ENCODE results near the gene PTRHD1.

The PTRHD1 gene

DNA sequence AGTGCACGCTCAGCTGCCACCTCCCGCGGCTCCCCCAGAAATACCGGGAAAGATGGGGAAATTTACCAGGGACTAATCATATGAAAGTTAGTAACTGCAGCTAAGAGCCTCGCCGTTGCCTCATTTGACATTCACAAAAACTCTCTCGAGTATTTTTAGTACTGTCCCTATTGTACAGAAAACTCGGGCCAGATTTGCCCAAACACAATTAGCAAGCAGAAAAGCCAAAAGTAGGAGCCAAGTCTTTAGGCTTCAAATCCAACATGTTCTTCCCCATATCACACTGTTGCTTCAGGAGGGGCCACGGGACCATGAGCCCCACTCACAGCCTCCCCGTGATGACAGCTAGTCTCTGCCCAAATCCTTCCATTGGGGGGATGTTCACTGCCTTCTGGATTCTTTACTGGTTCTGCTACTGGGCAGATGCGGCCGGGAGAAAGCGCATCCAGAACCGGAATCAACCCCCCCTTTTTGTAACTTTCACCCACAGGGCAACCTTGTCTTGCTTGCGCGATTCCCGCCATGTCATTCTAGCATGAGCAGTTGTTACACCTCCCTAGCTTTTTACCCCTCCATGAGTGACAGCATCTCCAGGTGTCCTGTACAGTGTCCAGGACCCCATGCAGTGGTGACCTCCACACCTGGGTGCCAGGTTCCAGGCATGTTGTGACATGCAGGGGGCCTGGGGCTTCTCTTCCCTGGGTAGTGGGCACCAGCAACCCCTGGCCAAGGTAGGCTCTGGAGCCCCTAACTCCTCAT, 35.2 kb upstream of the PTRHD1 start:
- DNase-seq, result no peak

DNA sequence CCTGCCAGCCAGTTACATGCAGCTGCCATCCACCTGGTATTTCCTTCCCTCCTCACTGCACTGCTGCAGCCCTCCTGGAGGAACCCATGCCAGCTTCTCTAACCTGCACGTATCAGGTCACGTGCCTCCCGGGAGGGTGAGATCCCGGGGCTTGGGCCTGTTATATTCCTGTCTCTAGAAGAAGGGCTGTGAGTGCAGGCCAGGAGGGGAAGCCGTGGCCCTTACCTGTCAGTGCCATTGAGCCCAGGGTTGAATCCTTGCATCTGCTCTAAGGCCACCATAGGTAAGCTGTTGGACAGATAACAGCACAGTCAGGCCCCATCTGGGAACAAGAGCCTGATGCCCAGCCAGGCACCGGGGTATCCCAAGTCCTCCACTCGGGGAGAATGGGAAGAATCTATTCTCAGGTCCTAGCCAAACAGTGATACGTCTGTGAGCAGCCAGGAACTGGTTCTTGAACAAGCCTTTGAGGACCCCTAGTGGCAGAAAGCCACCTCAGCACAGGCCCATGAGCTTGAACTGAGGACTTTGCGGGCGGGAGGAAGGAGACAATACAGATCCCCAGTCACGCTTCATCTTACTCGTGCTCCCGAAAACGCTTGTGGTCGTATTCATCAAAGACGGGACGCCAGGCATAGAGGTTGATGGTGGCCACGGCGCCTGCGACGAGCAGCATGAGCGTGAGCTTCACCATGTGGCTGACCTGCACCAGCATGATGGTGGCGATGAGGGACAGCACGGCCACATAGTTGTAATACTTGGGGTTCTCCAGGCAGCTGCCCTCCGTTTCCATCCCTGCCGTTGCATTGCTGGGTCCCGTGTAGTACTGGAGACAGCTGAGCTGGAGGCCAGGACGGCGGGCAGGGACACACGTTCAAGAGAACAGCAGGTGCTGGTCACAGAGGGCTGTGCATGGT, 34.4 kb upstream of the PTRHD1 start:
- DNase-seq, result peak; percentile 74

DNA sequence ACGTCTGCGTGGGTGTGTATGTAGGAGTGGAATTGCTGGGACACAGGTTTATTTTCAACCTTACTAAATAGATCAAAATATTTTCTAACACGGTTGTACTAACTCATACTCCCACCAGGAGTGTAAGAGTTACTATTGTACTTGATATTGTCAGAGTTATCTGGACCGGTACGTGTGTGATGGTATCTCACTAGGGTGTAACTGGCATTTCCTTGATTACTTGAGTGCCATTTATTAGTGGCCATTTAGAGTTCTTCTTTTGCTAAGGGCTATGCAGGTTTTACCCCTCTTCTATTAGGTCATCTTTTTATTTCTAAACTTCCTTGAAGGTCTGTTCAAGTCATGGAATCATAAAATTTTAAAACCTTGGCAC, 33.6 kb upstream of the PTRHD1 start:
- DNase-seq, result no peak

DNA sequence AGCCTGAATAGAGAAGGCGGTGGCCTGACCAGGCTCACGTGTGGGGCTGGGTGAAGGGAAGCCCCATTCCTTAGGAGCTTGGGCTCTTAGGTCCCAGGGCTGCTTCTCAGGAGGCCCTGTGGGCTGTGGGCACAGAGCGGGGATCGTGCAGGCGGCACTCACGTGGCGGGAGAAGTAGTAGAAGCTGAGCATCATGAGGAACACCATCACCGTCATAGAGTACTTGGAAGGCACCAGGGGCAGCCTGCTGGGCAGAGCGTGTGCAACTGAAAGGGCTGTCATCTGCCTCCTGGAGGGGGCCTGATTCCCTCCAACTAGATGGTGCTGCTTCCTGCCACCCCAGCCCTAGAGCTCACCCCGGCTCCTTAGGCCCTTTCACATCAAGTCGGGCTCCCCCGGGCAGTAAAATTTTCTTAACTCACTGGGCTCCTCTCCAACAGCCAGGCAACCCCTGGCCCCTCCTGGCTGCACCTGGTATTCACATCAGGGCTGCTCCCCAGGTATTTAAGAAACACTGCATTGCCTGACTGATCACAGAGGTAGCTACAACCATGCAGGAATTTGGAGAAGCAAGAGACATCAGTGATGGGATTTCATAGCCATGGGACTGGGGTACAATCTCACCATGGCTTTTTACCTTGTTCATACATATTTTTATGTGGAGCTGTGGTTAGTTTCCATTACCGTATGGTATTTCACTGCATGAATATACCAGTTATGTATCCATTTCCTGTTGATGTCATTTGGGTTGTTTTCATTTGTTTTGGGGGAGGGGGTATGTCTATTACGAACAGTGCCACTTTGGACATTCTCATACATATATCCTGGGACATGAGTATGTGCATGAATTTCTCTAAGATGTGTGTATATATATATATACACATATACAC, 32.9 kb upstream of the PTRHD1 start:
- no peak for DNase-seq

DNA sequence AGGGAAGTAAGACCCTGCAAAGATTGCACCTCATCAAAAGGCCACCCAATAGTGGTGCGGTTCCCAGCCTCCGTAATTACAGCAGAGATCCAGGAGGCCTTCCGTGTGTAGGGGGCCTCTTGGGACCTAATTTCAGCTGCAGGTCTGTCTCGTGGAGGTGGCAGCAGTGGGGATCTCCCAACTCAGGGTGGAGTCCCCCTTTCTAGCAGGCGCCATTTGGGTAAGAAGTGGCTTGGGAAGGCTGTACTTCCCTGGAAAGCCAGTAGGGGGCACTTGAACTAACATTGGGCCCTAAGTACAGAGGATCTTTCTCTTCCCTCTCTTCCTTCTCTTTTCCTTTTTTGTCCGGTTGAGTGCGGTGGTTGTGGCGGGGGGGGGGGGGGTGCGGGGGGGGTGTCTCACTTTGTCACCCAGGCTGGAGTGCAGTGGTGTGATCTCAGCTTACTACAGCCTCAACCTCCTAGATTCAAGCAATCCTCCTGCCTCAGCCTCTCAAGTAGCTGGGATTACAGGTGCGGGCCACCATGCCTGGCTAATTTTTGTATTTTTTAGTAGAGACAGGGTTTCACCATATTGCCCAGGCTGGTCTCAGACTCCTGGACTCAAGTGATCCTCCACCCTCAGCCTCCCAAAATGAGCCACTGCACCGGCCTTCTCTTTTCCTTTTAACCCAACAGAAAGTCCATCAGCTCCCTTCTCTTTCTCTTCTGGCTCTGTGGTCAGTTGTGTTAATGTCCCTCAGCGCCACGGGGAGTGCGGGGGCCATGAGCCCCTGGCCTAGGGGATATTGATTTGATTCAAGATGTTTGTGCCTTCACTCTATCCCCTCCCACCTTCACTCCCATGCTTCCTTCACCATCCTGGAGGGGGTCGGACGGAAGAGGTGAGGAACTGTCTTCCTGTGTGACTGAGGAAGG, 32.0 kb upstream of the PTRHD1 start:
- no peak for DNase-seq

DNA sequence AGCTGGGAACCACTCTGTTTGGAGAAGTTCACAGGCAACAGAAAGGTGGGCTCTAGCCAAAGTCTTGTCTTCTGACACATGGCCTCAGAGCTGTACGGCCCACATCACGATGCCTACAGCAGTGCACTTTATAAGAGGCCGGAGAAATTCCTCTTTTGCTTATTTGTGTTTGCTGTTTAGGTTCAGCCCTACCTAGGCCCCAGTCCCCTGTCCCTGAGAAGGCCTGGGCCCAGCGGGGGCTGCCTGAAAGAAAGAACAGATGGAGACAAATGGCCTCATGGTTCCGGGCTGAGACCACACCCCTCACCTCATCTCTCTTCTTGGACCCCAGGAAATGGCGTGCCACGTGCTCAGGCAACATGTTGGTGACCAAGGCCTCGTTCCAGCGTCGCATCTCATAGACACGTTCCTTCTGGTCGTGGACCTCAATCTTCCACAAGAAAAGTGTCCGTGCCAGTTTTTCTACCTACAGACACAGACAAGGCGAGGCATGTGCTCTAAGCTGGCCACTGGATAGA, 30.9 kb upstream of the PTRHD1 start:
- no peak for DNase-seq

DNA sequence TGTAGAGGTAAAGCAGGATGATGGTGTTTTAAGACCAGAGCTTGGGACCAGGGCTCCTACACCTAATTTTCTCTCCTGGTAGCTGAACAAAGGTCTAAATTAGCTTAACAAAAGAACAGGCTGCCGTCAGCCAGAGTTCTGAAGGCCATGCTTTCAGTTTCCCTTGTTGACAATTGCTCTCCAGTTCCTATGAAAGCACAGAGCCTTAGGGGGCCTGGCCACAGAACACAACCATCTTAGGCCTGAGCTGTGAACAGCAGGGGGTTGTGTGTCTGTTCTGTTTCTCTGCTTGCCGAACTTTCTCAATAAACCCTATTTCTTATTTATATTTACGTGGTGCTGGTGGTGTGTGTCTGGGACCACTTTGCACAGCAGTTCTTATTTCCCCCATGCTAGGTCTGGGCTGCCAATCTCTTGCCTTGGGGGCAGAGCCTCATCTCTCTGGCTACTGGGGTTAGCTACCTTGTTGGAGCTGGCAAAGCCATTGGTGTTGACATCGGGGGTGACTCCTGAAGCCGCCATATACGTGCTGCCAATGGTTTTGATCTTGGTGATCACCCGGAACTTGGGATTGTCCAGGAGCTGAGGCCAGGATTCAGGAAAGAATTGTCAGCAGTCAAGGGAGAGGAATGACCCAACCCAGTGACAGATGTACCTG, 29.0 kb upstream of the PTRHD1 start:
- no peak for DNase-seq

DNA sequence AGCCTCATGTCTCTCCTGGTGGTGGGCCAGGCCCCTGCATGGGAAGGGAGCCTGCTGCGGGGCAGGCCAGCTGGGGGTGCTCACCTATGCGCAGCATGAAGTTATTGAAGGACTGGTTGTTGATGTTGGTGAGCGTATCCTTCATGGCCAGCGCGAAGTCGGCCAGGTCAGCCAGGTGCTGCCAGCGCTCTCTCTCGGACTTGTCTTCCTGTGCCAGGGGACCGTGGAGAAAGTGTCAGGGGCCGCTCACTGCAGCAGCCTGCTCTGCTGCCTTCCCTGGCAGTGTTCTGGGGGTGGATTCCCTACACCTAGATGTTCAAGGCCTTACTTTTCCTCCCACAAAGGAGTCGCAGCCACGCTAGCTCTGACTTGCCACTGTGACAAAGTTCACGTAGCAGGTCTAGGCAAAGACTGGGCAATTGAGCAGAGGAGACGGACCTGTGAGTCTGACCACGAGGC, 28.3 kb upstream of the PTRHD1 start:
- DNase-seq, result no peak

DNA sequence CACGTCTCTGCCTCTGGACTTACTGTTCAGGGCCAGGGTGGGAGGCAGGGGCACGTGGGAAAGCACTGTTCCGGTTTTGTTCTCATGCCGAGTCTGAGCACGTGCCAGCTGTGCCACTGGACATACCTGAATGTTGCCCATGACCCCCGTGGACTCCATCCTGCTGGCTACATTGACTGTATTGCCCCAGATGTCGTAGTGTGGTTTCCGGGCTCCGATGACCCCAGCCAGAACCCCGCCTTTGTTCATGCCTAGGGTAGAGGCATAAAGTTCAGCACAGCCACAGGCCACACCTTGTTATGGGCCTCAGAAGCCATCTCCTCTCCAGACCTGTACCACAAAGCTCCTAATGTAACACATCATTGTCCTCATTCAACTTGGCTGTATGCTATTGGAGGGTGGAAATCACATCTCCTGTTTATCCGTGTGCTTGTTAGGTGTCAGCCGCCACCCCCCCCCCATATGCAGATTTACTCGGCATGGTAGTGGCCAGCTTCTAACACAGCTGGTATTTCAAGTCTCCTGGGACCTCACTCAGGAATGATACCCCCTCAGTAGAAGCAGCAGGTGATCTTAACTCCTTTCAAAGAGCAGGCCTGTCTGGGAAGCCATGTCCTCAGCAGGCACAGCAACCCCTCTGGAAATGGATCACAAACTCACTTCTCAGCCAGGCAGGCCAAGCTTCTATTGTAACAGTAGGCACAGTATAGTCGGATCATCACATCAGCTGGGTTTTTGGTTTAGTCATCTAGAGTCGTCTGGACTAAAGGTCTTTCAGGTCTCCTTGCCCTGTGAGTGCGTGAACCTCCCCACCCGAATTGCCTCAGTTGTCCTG, 27.6 kb upstream of the PTRHD1 start:
- DNase-seq, result no peak

DNA sequence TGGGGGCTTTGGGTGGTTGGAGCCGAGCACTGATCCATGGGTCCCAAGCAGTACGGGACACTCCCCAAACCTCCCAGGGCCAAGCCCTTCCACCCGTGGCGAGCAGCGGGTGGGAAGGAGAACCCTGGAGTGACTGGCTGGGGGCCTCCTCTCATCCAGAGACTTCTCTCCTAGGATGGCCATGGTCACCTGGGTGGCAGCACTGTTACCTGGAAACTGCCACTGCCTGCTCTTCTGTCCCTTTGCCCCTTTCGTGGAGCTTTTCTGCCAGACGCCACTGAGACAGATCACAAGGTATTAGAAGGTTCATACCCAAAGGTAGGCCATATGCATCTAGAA, 27.0 kb upstream of the PTRHD1 start:
- DNase-seq, result no peak

DNA sequence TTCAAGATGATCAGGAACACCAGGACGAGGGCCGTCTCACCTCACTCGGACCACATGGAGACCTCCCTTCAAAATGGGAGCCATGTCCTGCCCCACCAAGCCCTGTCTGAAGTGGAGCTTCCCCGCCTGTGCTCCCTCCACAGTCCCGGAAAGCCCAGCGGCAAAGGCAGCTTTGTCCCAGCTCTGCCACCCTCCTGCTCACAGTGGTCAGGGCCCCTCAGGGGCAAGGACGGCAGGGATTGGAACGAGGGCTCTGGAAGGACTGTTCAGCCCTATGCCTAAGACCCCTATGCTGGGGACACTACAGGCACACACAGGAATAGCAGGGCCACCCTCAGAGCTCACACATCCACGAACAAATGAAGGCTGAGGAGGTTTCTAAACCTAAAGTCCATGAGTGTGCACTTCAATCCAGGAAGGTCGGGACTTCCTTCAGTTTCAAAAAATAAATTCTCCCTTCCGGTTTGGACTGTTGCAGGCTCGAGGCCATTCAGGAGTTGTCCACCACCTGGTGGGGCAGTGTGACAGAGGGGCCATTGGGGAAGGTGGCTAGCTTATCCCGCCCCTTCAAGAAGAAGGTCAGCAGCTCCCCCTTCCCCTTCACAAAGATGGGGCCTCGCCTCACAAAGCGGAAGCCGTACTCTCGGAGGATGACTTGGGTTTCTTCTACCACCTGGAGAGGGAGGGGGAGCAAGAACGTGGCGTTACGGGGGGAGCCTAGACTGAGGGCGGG, 26.4 kb upstream of the PTRHD1 start:
- no peak for DNase-seq

DNA sequence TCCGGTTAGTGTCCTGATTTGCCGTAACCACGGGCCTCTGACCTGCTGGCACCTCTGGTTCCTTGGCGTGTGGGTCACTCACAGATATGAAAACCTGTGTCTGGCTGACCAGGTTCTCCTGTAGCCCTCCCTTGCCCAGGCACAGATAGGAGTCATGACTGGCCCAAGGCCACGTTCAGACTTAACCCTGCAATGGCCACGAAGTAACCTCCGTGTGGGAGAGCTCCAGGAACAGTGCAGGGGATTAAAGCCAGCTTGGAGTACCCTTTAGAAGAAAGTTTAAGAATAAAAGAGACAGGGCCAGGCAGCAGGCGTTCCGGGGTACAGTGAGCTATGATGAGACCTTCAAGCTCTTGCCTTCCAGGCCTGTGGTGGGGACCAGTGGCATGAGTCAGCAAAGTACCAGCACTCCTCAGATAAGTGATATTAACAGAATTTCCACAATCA, 25.6 kb upstream of the PTRHD1 start:
- DNase-seq, result no peak

DNA sequence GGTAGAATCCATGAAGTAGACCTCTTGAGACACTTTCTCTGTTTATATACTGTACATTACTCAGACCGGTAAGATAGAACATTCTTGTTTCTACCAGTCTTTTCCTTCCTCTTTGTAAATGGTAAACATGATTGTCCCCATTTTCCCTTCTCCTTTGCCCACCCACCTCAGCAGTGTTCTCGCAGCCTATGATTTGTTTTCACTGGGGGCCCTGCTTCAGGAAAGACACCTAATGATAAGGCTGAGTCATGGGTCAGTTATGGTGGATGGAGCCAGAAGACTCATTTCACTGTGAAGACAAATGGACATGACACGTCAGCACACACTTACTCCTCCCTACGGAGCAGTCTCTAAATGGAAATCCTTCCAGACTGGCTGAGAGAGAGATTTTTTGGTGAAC, 23.7 kb upstream of the PTRHD1 start:
- no peak for DNase-seq

DNA sequence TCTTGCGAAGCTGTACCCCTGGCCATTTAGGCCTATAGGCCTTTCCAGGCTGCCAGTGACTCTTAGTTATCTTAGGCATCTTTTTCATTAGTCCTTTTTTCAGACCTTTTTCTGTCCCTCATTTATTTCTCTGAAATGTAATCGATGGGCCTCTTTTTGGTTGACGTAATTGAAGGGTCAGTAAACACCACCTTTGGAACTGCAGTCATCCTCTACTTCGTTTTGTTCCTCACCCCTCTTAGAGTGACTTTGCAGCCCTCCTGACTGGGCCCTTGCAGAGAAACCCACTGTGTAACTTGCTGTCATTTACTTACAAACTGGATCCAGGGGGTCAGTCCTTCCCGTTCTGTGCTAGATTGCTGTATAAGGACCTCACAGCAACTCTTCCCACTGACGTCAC, 23.2 kb upstream of the PTRHD1 start:
- no peak for DNase-seq

DNA sequence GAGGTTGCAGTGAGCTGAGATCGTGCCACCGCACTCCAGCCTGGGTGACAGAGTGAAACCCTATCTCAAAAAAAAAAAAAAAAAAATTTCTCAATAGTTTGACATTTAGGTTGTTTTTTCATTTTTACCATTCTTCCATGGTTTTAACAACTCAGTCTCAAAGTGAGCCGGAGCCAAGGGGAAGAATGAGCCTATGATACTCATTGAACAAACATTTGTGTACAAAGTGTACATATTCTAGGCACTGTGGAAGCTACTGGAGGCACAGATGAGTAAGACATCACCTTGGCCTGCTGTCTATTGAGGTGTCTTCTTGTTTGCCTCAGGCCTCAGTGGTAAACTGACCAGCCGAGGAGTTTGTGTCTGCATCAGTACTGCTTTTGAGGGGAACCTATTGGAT, 22.0 kb upstream of the PTRHD1 start:
- DNase-seq, result no peak

DNA sequence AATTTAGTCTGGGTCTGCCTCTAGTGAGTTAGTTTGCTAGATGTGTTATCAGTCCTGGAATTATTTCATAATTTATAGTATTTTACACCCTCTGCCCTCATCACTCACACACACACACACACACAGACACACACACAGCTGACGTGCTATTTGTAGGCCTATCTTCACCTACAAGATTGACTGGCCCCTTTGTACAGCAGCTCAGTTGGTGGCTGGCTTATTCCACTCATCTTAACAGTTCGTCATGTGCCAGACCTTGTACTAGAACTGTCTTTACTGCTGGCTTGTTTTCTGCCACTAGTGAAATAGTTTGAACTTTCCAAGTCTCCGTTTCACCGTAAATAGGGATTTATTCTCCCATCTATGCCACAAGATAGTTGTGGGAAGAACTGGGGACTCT, 21.3 kb upstream of the PTRHD1 start:
- DNase-seq, result no peak

DNA sequence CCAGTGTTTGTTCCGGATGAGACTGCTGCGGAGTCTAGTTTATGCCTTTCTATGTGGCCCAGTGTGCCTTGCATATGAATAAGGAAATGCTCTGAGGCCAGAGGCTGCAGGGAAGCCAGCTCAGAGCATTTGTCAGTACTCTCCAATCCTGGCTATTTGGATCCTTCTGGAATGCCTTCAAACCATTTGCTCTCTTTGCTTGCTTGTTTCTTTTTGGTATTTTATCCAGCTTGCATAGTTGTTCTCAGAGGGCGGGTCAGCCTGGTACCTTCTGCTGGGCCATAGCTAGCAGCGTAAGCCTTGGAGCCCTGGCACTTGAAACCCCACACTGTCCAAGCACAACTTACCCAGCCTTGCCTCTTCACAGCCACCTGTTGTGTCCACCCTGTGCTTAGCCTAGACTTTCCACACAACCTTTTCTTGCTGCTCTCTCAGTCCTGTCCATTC, 20.5 kb upstream of the PTRHD1 start:
- DNase-seq, result no peak

DNA sequence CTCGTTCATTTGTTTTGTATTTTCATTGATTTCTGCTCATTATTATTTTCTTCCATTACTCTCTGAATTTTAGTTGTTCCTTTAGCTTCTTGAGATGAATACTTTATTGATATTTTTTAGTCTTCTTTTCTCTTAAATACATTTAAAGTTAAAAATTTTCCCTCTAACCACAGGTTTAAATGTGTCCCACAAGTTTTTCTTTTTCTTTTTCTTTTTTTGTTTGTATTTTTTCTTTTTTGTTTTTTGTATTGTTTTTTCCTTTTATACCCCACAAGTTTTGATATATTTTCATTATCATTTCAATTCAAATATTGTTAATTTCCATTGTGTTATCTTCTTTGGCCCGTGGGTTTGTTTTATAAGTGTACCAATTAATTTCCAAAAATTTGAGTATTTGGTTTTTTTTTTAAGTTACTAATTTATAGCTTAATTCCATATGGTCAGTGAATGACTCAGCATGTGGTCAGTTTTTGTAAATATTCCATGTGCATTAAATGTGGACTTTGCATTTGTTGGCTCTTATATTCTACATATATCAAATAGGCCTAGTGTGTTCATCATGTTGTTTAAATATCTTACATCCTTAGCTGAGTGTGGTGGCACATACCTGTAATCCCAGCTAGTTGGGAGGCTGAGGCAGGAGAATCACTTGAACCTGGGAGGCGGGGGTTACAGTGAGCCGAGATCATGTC, 16.3 kb upstream of the PTRHD1 start:
- DNase-seq, result no peak

DNA sequence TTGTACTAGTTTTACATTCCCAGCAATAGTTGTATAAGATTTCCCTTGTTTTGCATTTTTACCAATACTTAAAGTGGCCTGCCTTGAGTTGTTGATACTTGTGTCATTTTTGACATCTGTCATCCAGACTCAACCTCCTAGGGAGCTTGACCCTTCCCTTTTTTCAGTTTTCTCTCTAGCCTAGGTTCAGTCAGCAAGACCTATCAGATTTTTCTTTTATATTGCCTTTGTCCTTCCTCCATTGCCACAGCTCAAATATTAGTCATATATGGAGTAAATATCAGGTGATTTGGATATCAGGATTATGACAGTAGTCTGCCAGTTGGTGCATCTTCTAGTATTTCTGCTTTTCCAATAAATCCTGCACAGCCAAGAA, 13.5 kb upstream of the PTRHD1 start:
- no peak for DNase-seq

All from NCI-H2029 (cell line).